ENCODE results near the gene TMEM181. TPM values are rescaled to one million over a fixed set of nuclear protein-coding genes. Genes with fewer than 3 reads are reported as not detected.

Gene TMEM181
- total RNA-seq, 1 experiment from 2014 or later: 38.0 TPM

GRCh38 chr6:158627940-158628211 is 68.0 kb downstream of the TMEM181 start:
- Histone ChIP-seq H3K27ac (ENCODE audit: low read length) (no peak overlapping the region), H3K4me1 (ENCODE audit: control insufficient read depth, insufficient read depth, low read length) (no peaks in the 10 kb centered on the region), H3K27me3 (ENCODE audit: control insufficient read depth, insufficient read depth, low read length) (no peaks in the 10 kb centered on the region), H3K36me3 (ENCODE audit: control insufficient read depth, insufficient read depth, low read length) (peaks cover 8% of the 10 kb centered on the region), H3K9me3 (ENCODE audit: control insufficient read depth, insufficient read depth, low read depth, low read length) (no peaks in the 10 kb centered on the region), H3K4me3 (ENCODE audit: low read depth in 2 of 2, low read length in 2 of 2) (no peak overlapping the region)
- intact Hi-C loops (cut with micrococcal nuclease; ENCODE audit: unreplicated experiment) (no loop called here), in situ Hi-C loops (cut with HindIII; ENCODE audit: low pct_unique_long_range_greater_than_20kb, low sequenced_read_pairs) (no loop called here)
- ATAC-seq (no peak), DNase-seq (ENCODE audit: low read depth, low spot score) (no peak)
- CTCF ChIA-PET: no interaction called here
- TF ChIP-seq TCF7L2 (IDR thresholded peaks at IDR 0.05; ENCODE audit: low read depth, low read length) (no peak), SIN3A (IDR thresholded peaks at IDR 0.05; ENCODE audit: borderline replicate concordance, insufficient read depth, low read depth, low read length) (no peak), REST (IDR thresholded peaks at IDR 0.05; ENCODE audit: insufficient read depth in 1 of 2, low read depth in 2 of 2, low read length in 1 of 2) (no peak), POLR2AphosphoS5 (IDR thresholded peaks at IDR 0.05; ENCODE audit: low read depth, low read length) (no peak), CTCF (IDR thresholded peaks at IDR 0.05) (no peak)
- POLR2A ChIA-PET: no interaction called here
- no TSS peak for BruUV-seq (replicated peaks)

GRCh38 chr6:158628542-158628941 is 68.7 kb downstream of the TMEM181 start:
- intact Hi-C loops (cut with micrococcal nuclease; ENCODE audit: unreplicated experiment): no loop called here
- Histone ChIP-seq H3K27me3 (ENCODE audit: control insufficient read depth, insufficient read depth, low read length) (no peaks in the 10 kb centered on the region), H3K4me3 (ENCODE audit: low read depth in 2 of 2, low read length in 2 of 2) (no peak overlapping the region), H3K27ac (ENCODE audit: low read length) (no peak overlapping the region), H3K36me3 (ENCODE audit: control insufficient read depth, insufficient read depth, low read length) (peaks cover 10% of the 10 kb centered on the region), H3K9me3 (ENCODE audit: control insufficient read depth, insufficient read depth, low read depth, low read length) (no peaks in the 10 kb centered on the region), H3K4me1 (ENCODE audit: control insufficient read depth, insufficient read depth, low read length) (no peaks in the 10 kb centered on the region)
- CTCF ChIA-PET: no interaction called here
- BruUV-seq (replicated peaks): no TSS peak
- ATAC-seq (no peak), DNase-seq (ENCODE audit: low read depth, low spot score) (no peak)
- no peak for TF ChIP-seq REST (IDR thresholded peaks at IDR 0.05; ENCODE audit: insufficient read depth in 1 of 2, low read depth in 2 of 2, low read length in 1 of 2)
- TF ChIP-seq TCF7L2 (IDR thresholded peaks at IDR 0.05; ENCODE audit: low read depth, low read length): no peak
- no peak for TF ChIP-seq CTCF (IDR thresholded peaks at IDR 0.05)
- TF ChIP-seq POLR2AphosphoS5 (IDR thresholded peaks at IDR 0.05; ENCODE audit: low read depth, low read length): no peak
- TF ChIP-seq SIN3A (IDR thresholded peaks at IDR 0.05; ENCODE audit: borderline replicate concordance, insufficient read depth, low read depth, low read length): no peak
- POLR2A ChIA-PET: no interaction called here
- in situ Hi-C loops (cut with HindIII; ENCODE audit: low pct_unique_long_range_greater_than_20kb, low sequenced_read_pairs): no loop called here

All from Panc1 (cell line).